HG03060 (cell line): ENCODE measurements around the gene PLA2G4E.

Experiments
- ATAC-seq: cut with Tn5 transposase; IDR thresholded peaks from one replicate; pipeline ENCODE4 v1.9.1; 2021; ENCODE audit warnings: low read depth, moderate number of reproducible peaks; ENCODE audit not compliant: unreplicated experiment

The PLA2G4E gene

GRCh38 chr15:41958002-41958420 is 62.8 kb downstream of the PLA2G4E start:
- ATAC-seq: no peak

DNA sequence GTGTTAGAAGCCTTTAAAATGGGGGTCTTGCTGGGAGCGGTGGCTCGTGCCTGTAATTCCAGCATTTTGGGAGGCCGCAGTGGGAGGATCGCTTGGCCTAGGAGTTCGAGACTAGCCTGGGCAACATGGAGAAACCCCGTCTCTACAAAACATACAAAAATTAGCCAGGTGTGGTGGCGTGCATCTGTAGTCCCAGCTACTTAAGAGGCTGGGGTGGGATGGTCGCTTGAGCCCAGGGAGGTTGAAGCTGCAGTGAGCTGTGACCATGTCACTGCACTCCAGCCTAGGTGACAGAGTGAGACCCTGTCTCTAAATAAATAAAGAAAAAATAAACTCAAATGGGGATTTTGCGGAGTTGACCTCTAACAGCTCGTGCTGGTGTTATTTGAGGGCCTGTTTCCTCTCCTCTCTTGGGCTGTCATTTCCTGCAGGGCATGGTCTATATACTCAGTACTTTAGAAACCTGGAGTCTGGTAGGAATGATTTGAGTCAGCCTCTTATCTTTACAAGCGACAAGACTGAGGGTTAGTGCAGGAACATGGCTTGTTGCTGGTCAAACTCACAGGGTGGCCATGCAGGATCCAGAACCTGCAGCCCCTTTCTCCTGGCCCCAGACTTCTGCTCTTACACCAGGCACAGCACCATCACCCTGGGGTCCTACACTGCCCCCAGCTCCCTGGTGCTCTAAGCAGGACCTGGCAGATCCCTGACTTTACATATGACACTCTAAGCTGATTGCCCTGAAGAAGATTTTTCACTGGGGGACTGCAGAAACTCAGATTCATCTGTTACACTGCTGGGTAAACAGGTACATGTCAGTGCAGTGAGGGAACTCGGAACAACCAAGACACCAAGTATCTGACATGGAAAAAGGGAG is 63.6 kb downstream of the PLA2G4E start:
- no peak for ATAC-seq

DNA sequence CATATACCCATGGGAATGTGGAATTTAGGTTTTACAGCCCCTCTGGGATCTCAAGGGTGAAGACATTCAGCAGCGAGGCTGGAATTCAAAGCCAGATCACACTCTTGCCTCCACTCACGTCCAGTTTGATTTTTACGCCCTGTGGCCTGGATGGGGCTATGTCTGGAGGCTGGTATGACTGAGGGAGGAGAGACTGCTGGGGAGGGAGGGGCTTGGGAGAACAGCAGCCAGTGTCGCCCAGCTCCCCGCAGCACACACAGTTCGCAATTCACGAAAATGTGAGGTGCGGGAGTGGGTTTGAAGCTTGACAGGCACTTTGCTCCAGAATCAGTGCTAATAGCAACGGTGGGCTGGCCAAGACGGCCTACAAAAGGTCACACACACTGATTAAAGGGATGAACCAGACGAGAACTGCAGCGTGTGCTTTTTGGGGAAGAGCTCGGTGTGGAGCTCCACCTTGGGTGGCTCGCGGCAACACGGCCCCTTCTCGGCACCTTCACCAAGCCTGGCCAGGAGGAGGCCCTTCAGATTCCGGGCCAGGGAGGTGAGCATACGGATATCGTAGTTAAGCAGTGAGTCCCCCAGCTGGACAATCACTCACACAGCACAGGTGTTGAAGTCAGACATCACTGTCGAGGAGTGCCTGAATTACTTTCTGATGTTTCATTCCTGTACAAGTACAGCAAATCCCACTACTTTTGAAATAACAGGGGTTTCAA is 64.9 kb downstream of the PLA2G4E start:
- no peak for ATAC-seq

DNA sequence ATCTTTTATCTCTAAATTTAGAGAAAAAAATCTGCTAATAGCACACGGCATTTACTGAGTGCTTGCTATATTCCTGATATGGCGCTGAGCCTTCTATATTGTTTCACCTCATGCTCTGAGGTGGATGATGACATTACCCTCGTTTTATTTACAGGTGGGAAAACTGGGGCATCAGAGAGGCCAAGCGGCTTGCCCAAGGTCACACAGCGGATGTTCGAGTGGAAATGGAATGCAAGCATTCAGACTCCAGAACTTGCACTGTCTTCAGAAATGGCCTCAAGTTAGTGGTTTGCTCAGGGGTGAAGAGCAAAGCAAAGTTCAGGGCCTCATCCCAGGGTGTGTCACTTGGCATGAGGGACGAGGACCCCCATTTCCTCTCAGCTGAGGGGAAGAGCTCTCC is 65.7 kb downstream of the PLA2G4E start:
- ATAC-seq: no peak

DNA sequence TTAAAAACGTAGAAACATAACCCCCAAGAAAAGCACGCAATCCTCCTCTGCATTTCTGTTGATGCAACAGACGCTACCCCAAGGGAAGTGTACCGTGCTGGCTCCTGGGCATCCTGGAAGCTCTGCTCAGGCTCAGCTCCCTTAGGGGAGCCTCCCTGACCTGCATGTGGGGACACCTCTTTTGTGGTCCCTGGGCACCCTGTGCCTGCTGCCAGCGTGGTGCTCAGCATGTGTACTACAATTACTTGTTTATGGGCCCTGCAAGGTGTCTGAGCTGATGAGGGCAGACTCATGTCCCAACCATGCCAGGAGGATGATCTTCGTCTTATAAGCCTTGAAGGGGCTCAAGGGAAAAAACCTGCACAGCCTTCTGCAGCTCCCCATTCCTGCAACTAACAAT is 66.8 kb downstream of the PLA2G4E start:
- no peak for ATAC-seq

DNA sequence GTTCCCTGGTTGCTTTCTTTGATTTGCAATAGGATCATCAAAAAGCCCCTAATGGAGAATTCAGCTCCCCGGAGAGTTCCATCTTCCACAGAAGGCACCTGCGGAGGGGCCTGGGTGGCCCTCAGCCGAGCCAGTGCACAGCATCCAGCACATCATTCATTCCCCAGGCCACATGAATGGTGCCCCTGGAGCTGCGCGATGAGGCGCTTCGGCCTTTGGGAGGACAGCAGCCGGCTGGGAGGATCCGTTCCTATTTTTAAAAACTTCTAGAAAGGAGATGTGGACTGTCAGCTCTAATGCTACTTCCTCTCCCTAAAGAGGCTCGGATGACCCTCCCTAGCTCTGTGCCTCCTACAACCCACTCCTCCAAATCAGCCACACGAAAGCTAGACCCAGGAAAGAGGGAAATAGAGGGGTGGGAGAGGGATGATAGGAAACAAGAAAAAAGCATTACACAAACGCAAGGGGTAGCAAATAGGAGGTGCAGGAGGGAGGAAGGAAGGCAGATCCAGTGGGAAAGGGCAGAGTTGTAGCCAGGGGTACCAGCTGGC is 68.8 kb downstream of the PLA2G4E start:
- ATAC-seq: no peak

DNA sequence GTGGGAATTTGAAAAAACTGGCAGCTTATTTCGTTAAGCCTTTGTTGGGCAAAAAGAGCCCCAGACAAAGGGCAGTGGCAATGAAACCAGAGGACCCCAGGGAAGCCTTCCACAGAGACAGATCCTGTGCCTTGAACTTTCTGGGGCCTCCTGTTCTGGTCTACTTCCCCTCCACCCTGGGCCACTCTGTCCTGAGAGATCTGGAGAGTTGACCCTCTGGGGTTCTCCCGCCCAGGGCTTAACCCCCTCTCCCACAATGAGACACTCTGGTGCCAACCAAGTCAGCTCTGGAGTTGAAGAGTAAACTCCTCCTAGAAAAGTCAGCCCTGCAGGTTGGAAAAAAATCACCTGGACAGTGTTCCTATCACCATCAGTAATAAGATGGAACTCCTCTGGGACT is 69.3 kb downstream of the PLA2G4E start:
- no peak for ATAC-seq

- ATAC-seq: no peak
Observed at GRCh38 chr15:41950489-41950888, 70.4 kb downstream of the PLA2G4E start.

- no peak for ATAC-seq
Observed at GRCh38 chr15:41950127-41950483, 70.7 kb downstream of the PLA2G4E start.

- ATAC-seq: no peak
Observed at GRCh38 chr15:41949401-41950126, 71.3 kb downstream of the PLA2G4E start.

DNA sequence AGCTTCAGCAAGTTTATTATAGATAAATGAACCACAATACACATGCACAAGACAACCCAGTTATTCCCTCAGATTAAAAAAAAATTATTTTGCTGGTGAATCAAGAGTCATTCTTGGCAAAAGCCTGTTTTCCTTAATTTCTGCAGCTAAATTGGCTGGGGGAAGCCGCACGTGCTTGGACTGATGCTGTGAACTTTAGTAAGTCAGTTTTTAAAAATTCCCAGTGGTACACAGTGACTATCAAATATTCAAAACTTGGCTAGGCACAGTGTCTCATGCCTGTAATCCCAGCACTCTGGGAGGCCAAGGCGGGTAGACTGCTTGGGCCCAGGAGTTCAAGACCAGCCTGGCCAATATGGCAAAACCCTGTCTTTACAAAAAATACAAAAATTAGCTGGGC is 72.4 kb downstream of the PLA2G4E start:
- no peak for ATAC-seq

GRCh38 chr15:41946970-41947369 is 73.9 kb downstream of the PLA2G4E start:
- no peak for ATAC-seq

- no peak for ATAC-seq
Observed at GRCh38 chr15:41945731-41946130, 75.1 kb downstream of the PLA2G4E start.

- ATAC-seq: no peak
Observed at GRCh38 chr15:41945221-41945620, 75.6 kb downstream of the PLA2G4E start.

DNA sequence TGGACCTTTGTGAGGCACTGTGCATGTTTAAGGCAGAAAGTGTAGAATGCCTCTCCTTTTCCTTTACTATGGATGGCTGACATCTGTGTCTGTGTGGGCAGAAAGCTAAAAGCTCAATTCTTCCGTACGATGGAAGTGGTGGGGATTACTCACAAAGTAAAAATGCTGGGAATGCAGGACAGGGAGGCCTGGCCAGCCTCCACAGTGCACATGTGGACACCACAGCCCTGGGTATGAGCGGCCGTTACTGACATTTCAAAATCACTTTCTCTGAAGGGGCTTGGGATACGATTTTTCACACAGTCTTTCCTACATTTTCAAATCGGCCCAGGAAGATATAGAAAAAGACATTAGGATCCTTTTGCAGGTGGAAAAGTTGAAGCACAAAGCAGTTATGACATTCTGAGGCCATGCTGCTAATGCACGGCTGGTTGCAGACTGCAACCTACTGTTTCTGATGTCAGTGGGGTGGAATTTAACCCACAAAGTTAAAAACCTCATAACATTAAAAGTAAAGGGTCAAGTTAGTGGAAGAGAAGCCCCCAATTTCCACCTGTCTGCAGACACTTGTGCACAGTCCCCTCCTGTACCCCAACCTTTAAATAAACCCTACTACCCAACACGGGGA is 76.4 kb downstream of the PLA2G4E start:
- no peak for ATAC-seq

GRCh38 chr15:41943543-41944312 is 77.1 kb downstream of the PLA2G4E start:
- no peak for ATAC-seq

DNA sequence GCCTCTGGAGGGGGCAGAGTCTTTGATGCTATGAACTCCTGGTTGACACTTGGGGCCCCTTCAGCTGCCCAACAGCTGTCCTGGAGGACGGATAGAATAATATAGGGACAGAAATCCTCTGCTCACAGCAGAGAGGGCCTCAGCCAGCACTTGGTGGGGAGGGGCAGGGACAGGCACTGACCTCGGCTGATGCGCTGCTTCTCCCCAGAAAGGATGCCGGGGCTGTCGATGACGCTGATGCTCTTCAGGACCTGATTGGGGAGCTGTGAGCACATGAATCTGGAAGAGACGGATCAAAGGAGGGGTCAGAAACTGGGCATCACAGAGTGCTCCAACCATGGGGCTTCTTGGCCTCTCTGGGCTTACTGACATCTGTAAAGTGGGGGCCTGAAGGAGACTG is 78.0 kb downstream of the PLA2G4E start:
- no peak for ATAC-seq

- no peak for ATAC-seq
Observed at GRCh38 chr15:41941644-41942415, 79.0 kb downstream of the PLA2G4E start.

DNA sequence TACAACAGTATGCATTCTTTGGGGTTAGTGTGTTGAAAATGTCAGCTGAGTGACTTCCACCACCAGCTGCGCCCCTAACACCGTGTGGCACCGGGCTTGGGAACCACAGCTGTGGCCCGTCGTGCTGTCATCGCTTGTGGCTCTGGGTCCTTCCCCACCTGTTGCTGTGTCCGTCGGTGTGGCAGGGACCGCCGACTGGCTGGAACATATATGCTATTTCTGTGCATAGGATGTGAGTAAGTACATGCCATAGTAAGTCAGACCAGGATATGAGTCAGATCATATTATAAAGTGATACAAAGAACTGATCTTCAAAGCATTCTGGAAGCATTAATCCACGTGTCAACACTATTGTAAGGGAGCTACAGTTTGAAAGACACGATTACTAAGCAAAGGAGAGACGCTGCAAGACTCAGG is 80.4 kb downstream of the PLA2G4E start:
- no peak for ATAC-seq
